Activated CD8-positive, alpha-beta memory T cell treated with anti-CD3 and anti-CD28 coated beads for 48 hours (primary cell): ENCODE measurements around the gene AADACL3.

Experiments used
- DNase-seq, 3 experiments: peaks; one replicate each; pipeline ENCODE4 v3.0.0-alpha.2; 2020; ENCODE audit warnings: low read depth in 2 of 3, low spot score in 2 of 3

AADACL3 gene

DNA sequence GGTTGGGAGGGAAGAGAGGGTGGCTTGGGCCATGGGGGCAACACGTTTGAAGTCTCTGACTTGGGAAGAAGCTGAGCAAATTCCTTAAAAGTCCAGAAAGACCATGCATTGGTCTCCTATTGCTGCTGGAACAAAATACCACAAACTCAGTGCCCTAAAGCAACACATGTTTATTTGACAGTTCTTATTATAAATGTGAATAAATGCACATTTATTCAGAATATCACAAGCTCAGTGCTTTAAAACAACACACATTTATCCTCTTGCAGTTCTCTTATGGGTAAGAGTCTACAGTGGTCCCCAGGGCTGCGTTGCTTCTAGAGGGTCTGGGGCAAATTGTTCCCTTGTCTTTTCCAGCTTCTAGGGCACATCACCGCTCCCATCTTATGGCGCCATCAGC, 47.6 kb downstream of the AADACL3 start:
- no peak for DNase-seq

DNA sequence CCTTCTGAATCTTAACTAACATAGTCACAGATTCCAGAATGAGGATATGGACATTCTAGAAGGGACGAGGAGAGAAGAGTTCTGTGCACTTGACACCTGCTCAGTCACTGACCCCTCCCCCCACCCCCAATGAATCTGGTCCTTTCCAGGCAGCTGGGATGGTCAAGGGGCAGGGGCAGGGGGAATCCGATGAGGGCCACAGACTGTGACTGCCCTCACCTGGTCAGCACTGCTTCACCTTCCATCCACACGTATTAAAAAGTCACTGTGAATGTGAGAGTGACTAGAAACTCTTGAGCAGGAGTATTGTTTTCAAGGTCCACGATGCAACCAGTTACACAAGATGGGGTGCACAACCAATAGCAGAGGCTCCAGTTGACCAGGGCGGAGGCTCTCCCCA, 48.1 kb downstream of the AADACL3 start:
- DNase-seq = no peak

DNA sequence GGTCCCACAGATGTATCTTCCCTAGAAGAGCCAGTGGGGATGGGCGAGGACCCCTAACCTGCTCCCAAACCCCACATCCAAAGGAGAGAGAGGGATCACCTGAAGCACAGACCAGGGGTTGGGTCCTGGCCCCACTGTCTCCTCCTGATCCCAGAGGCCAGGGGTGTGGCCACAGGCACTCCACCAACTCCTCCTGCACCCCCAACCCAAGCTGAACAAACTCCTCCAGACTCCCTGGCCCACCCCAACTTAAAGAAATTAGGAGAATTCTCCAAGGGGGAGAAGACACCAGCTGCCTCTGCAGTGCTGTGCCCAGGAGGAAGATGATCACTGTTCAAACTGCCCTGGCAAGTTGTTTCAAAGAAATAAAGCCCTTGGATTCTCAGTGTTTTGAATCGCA, 53.1 kb downstream of the AADACL3 start:
- DNase-seq = no peak

DNA sequence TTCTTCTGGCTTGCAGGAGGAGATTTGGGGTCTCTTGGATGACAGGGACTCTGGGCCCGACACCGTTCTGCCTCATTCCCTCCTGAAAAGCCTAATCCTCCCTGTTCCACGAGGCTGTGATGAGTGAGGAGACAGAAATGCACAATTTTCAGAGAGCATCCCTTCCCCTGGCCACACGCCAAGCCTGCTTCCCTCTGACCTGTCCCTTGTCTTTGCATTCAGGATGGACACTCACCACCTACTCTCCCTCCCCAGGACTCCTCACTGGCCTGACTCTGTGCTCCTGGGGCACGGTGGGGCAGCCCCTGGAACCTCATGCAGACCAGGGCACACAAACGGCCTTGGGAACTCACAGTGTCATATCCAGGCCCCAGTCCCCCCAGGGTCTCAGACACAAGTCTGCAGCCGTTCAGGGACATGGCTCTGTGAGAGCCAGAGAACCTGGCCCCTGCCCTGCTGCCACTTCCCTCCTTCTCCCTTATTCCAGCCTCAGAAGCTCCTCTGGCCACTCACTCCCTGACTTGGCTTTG, 54.1 kb downstream of the AADACL3 start:
- no peak for DNase-seq

DNA sequence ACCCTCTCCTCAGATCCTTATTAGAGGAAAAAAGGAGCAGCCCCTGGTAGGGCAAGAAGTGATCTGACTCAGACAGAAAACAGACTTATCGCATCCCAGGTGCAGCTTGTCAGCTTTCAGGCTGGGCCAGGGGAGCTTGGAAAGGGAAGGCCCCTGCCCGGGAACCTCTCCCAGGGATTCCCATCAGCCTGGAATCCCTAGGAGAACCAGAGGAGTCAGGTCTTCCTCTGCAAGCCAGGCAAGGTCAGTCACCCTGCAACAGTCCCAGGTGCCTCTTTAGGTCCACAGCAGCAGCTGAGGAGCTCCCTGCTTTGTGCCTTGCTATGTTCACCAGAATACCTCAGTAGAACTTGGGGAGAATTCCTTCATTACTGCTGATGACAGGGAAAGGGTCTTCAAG, 54.7 kb downstream of the AADACL3 start:
- no peak for DNase-seq

DNA sequence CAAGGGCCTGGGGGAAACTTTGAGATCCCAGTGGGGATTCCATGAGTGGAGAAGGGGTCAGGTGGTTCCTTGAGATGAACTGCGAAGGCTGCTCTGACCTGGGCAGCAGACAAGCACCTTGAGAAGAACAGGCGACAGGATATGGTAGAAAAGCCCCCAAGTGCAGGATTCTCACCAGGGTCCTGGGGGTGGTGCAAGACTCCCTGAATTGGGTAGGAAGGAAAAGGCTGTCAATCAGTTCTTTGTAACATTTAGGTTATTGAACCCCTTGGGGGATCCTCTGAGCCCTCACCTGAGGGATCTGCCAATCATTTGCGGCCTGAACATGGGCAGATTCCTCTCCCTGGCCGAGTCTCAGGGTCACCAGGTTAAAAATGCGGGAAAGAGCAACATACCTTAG, 55.3 kb downstream of the AADACL3 start:
- no peak for DNase-seq

DNA sequence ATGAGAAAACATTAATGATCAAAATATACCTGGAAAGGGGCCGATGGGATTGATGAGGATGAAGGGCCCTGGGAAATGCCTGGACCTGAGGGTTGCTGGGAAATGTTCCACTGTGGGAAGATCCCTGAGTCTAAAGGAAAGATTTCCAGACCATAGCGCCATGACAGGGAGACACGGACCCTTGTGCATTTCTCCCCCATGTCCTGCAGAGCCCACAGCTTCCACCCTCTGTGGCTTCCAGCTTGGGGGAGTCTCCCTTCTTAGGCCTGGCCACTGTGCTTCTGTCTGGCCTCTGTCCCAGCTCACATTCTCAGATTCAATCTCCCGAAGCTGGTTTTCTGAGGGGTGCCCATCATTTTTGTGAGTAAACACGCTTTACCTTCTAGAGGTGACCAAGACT, 56.6 kb downstream of the AADACL3 start:
- DNase-seq = no peak

DNA sequence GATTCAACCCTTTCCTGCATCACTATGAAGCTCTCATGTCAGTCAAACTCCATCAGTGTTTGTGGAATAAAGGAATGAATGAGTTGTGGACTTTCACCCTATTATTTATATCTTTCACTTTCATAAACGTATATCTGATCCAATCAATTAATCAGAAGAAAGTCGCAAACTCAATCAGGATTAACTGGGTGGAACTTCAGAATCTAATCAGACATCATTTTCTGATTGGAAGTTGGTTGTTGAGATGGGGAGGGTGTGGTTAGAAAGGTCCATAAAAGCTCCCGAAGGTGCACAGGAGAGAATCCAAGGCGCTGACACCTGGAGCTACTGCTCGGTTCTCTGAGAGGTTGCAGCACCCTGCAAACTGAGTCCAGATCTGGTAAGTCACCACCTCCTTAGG, 57.5 kb downstream of the AADACL3 start, which contains the start of gene PRAMEF12:
PRAMEF12 (plus strand) TSS at position 301 of the 400 bp plus-strand sequence. CDS start 1,130 bp downstream, outside the sequence.
- no peak for DNase-seq

DNA sequence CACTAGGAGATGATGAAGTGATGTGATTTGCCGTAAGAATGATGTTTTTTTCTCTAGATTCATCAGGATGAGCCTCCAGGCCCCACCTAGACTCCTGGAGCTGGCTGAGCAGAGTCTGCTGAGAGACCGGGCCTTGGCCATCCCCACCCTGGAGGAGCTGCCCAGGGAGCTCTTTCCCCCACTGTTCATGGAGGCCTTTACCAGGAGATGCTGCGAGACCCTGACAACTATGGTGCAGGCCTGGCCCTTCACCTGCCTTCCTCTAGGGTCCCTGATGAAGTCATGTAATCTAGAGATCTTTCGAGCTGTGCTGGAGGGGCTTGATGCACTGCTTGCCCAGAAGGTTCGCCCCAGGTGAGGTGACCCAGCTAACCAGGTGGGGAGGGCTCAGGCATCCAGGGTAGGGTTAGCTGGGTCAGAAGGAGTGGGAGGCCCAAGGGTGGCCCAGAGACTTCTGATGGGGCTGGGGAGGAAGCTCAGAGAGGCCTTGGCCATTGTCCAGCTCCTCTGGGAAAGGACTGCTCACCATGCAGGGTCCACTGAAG, 59.0 kb downstream of the AADACL3 start:
- no peak for DNase-seq

DNA sequence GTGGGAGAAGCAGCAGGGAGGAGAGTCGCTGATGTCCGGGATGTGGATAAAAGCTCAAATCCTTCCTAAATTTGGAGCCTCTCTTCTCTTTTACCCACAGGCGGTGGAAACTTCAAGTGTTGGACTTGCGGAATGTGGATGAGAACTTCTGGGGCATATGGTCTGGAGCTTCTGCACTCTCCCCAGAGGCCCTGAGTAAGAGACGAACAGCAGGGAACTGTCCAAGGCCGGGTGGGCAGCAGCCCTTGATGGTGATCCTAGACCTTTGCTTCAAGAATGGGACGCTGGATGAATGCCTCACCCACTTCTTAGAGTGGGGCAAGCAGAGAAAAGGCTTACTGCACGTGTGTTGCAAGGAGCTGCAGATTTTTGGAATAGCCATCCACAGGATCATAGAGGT, 59.5 kb downstream of the AADACL3 start:
- no peak for DNase-seq

DNA sequence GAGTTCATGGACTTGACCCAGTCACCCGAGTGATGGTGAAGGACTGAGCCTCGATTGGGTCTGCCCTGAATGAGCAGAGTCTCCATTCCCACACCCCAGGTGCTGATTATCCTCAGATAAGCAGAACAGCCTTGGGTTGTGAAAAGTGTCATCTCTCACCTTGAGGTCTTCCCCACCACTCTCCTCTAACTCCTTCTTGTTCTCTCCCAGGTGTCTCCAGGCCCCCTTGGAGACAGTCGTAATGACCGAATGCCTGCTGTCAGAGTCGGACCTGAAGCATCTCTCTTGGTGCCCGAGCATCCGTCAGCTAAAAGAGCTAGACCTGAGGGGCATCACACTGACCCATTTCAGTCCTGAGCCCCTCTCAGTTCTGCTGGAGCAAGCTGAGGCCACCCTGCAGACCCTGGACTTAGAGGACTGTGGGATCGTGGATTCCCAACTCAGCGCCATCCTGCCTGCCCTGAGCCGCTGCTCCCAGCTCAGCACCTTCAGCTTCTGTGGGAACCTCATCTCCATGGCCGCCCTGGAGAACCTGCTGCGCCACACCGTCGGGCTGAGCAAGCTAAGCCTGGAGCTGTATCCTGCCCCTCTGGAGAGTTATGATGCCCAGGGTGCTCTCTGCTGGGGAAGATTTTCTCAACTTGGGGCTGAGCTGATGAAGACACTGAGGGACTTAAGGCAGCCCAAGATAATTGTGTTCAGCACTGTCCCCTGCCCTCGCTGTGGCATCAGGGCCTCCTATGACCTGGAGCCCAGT, 61.1 kb downstream of the AADACL3 start:
- DNase-seq = no peak
